NCI-H187 (cell line): ENCODE results near the gene ANKRD33B.
"Not testable (repeated sequence)": the region's sequence is repeated elsewhere in the genome, so short reads cannot be mapped to it uniquely, and the experiment has no call there.

Experiments used
- DNase-seq, 2 experiments: peaks; one replicate each; lab custom pipeline; 2025; lab: John Stamatoyannopoulos, UW

ANKRD33B gene

DNA sequence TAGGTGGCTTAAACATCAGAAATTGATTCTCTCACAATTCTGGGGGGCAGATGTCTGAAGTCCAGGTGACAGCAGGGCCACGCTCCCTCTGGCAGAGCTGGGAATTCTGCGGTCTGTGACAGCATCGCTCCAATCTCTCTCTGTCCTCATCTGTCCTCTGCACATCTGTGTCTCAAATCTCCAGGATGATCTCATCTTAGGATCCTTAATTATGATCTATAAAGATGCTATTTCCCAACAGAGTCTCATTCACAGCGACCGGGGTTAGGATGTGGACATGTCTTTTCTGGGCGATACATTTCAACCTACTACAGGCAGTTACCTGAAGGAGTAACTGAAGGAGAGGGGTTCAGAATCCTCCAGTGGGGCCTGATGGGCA, 31.4 kb downstream of the ANKRD33B start:
- no peak for DNase-seq

DNA sequence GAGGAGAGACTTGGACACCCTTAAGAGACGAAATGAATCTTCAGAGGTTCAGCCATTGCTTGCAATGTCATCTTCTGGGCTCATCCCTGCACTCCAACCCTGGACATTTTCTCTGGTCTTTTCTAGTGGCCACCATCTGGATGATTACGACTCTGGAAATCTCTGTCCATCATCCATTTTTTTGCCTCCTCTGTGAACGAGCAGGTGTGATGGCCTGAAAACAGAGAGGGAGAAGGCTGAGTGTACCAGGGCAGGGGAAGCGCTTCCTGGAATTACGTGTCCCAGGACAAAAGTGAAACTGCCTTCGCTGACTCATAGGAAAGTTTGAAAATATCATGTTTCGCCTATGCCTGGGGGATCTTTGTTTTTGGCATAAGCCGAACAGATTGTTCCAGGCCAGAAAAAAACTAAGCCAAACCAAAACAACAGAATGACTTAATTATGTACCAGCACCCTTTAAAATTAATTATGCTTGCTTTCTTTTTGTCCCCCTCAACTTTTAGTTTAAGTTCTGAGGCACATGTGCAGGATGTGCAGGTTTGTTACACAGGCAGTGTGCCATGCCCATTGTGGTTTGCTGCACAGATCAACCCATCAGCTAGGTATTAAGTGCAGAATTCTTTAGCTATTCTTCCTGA, 31.9 kb downstream of the ANKRD33B start:
- DNase-seq, result no peak

DNA sequence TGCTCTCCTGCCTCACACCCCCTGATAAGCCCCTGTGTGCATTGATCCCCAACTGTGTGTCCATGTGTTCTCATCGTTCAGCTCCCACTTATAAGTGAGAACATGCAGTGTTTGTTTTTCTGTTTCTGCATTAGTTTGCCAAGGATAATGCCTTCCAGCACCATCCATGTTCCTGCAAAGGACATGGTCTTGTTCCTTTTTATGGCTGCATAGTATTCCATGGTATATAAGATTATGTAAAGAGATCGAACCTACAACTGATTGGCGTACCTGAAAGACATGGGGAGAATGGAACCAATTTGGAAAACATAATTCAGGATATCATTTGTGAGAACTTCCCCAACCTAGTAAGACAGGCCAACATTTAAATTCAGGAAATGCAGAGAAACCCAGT, 32.4 kb downstream of the ANKRD33B start:
- DNase-seq, result no peak

DNA sequence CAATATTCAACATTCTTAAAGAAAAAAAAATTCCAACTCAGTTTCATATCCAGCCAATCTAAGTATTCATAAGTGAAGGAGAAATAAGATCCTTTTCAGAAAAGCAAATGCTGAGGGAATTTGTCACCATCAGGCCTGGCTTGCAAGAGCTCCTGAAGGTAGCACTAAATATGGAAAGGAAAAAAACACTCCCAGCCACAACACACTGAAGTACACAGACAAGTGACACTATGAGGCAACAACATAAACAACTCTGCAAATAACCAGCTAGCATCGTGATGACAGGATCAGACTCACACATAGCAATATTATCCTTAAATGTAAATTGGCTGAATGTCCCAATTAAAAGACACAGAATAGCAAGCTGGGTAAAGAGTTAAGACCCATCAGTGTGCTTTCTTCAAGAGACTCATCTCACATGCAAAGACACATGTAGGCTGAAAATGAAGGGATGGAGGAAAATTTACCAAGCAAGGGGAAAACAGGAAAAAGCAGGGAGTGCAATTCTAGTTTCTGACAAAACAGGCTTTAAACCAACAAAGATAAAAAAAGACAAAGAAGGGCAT, 33.1 kb downstream of the ANKRD33B start:
- DNase-seq, result no peak

DNA sequence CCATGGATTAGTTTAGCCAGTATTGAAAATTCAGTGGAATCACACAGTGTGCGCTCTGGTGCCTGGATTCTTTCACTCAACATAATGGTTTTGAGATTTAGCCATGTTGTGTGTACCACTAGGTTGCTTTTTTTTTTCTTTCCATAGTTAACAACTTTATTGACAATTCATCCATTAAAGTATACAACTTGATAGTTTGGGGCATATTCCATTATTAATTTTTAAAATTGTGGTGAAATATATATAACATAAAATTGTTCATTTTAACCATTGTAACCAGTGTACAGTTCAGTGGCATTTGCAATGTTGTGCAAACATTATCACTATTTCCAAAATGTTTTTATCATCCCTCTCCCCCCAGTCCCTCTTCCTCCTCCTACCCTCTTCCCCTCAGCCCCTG, 35.2 kb downstream of the ANKRD33B start:
- no peak for DNase-seq

DNA sequence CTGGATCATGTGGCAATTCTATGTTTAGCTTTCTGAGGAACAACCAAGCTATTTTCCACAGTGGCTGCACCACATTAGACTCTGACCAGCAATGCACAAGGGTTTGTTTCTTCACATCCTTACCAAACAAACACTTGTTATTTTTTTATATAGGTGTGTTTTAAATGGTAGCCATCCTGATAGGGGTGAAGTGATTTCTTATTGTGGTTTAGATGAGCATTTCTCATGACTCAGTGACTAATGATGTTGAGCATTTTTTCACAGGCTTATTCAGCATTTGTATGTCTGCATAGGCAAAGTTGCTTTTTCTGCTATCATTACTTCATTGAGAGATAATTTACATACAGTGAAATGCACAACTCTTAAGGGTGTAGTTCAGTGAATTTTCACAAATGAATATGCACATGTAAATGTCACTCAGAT, 36.0 kb downstream of the ANKRD33B start:
- DNase-seq, result no peak

DNA sequence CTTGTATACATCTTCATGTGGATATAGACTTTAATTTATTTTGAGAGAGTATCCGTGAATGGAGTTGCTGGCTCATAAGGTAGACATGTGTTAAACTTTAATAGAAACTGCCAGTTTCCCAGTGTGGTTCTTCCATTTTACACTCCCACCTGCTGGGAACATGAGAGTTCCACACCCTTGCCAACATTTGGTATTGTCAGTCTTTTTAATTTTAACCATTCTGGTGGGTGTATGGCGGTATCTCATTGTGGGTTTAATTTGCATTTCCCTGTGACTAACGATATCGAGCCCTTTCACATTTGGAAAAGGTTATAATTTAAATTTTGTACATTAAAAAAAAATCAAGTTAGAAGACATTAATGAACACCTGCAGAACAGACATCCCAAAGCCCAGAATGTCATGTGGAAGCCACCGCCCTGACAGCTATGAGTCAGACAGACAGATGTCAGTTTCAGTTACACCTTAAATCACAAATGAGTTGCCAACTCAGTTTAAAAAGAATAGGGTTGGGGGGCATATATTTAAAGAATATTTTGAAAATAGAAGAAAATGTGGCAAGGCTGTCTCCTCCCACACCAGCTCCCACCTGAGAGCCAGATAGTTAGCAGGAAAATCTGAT, 36.9 kb downstream of the ANKRD33B start:
- DNase-seq, result no peak

DNA sequence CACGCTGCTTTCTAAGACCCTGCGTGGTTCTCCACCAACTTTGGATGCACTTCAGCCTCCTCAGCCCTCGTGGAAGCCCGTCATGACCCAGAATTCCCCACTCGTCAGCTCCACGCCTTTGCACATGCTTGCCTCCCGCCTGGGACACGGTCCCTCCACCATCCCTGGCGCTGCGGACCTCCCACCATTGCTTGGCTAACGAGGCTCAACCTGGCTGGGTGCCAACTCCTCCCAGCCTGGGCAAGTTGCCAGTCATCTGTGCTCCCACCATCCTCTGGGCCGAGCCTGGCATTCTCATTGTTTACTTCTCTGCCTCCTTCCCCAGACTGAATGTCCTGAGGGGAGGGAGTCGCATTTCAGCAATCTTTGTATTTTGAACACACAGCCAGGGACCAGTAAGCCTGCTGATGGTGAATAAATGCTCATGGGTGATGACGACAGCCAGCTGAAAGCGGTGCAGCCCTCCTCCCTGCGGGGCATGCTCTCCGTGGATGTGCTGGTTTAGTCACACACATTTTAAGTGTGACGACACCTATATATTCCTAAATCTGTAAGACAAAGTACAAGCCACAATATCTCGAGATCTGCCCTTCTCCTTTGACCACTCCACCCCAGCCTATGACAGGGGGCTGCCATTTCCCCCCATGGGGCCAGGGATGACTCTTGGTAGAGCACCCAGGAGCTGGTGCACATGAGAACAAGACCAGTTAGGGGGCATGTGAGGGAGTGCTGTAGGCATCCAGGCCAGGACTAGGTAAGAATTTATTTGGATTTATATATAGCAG, 37.6 kb downstream of the ANKRD33B start:
- peak; percentile 93 to 99 for DNase-seq

DNA sequence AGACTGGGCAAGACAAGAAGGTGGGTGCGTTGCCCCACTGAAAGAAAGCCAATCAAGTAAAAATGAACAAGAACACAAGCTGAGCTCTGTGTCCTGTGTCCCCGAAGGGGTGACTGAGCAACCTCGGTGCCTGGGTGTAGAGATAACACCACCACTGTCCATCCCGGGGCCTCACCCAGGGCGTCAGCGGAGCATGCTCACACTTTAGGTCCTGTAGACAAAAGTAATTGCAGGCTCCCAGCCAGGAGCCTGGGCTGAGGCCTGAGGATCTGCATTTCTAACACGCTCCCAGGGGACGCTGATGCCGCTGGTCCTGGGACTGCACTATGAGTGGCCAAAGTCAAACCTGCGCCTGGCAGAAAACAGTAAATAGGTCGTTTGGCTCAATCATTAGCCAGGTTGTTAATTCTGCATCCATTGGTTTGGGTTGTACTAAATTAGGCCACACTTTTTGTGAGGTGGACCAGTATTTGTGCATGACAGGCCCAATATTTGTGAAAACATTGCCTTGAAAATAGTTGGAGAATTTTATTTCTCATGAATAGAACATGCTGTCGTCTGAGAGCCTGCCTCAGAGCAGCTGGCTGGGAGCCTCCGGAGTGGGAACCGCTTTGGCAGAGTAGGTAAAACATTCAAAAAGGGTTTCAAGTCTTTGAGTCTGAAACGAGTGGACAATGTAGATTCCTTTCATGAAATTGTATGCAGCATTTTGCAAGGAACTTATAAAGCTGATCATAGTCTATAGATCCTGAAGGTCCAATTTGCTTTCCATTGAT, 38.3 kb downstream of the ANKRD33B start:
- no peak for DNase-seq

DNA sequence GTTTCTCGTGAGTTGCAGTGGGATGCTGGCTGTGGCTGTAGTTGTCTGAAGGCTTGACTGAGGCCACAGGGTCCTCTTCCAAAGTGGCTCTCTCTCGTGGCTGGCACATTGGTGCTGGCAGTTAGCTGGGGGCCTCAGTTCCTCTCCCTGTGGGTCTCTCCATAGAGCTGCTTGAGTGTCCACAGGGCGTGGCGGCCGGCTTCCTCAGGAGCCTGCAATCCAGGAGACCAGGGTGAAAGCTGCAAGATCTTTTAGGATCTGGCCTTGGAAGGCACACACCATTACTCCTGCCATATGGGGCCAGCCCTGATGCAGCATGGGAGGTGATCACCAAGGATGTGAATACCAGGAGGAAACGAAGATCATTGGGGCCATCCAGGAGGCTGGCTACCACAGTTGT, 41.1 kb downstream of the ANKRD33B start:
- DNase-seq, result no peak

DNA sequence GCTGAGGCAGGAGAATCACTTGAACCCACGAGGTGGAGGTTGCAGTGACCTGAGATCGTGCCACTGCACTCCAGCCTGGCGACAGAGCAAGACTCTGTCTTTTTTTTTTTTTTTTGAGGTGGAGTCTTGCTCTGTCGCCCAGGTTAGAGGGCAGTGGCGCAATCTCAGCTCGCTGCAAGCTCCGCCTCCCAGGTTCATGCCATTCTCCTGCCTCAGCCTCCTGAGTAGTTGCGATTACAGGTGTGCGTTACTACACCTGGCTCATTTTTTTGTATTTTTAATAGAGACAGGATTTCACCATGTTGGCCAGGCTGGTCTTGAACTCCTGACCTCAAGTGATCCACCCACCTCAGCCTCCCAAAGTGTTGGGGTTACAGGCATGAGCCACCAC, 42.8 kb downstream of the ANKRD33B start:
- DNase-seq, result not testable (repeated sequence)

DNA sequence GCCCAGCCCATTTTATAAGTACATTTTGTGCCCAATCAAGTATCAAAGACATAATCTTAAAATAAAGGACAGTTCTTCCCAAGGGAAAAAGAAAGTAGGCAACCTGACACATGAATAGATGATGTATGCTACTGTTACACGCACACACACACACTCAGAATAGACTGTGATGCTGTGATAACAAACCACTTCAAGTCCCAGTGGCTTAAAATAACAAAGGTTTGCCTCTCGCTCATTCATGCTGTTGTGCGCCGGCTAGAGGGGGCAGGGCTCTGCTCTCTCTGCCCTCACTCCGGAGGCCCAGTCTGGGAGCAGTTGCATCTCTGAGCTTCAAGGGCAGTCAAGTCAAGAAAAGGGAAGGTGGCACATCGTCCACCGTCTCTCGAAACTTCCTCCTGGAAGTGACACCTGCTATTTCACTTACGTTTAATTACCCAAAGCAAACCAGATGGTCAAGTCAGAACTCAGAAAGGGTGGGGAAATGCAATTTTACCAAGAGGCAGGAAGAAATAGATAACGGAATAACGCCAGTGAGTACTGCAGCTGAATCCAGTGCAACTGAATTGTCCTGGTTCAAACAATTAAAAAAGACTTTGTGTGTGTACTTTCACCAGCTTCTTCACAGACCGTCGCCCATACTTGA, 43.3 kb downstream of the ANKRD33B start:
- peak; percentile 90 to 93 for DNase-seq

DNA sequence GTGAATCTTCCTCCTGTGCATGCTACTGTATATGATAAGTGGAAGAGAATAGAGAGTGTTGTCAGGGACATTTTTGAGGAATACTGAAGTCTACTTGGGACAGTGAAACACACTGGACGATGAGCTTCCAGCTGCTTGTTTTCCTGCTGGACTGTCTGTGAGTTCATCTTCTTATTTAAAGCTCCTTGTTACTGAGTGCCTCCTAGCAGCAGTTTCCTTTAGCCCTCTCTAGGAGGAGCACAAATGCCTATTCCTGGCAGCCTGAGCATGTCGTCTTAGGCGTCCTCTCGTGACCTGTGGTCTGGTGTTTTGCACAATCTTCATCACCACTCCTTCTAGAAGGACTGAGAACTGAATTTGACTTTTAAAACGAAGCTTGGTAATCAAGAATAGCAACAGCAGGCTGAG, 43.8 kb downstream of the ANKRD33B start:
- peak in 1 of 2 experiments; percentile 74 for DNase-seq

DNA sequence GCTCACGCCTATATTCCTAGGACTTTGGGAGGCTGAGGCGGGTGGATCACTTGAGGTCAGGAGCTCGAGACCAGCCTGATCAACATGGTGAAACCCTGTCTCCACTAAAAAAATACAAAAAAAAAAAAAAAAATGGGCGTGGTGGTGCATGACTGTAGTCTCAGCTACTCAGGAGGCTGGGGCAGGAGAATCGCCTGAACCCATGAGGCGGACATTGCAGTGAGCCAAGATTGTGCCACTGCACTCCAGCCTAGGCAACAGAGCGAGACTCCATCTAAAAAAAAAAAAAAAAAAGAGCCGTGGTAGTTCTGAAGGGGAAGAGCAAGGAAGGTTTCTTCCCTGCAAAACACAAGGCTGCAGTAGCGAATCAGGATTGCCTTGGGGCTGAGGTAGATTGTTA, 44.2 kb downstream of the ANKRD33B start:
- not testable (repeated sequence) for DNase-seq

DNA sequence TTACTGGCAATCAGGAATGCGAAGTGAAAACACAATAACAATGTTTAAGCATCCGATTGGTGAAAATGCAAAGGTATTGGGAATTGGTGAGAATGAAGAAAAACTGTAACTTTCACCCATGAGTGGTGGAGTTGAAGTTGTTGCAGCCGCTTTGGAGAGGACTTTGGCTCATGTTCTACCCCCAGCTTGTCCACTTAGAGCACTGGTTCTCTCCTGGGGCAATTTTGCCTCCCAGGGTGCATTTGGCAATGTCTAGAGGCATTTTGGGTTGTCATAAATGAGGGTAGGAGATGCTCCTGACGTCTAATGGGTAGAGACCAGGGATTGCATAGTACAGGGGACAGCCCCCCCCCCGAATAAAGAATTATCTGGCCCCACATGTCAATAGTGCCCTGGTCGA, 46.2 kb downstream of the ANKRD33B start:
- no peak for DNase-seq

DNA sequence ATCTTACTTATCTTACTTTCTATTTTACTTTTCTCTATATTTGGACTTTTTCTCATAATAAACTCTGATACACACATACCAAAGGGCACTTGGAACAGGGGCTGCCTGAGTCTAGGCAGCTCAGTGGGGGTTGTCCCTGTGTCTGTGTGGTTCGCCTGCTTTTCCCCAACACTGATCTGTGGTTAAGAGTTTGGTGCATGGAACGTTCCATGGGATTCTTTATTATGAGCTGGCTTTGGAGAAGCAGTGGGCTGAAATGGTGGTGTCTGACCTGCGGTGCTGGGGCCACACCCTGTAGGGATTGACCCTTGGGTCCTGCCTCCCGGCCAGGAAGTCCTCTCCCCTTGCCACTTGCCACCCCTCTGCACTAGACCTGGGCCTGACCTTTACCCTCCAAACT, 47.4 kb downstream of the ANKRD33B start:
- no peak for DNase-seq

DNA sequence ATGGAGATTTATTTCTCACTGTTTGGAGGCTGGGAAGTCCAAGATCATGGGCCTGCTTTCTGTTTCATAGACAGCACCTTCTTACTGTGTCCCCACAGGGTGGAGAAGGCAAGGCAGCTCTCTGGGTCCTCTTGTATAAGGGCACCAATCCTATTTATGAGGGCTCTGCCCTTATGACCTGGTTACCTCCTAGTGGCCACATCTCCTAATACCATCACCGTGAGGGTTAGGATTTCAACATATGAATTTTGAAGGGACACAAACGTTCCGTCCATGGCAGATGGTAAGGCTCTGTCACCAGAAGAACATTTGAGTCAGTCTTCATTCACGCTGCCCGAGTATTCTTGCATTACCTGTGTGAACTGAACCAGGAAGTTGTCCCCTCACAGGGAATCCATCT, 48.4 kb downstream of the ANKRD33B start:
- no peak for DNase-seq

DNA sequence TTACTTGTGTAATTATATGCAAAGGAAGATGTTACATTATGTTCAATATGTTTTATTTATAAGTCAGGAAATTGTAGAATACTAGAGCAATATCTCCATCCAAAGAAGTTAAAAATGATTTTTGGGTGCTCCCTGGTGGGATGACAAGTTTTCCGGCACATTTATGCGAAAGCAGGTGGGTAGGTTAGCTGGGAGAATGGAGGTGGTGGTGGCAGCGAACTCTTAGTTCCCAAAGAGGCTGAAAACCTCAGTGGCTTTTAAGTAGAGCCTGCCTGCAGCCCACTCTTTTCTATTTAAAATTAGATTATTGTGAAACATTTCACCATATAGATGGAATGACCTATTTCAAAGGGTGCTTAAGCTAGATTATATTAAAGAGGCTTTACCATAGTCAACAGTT, 51.8 kb downstream of the ANKRD33B start:
- DNase-seq, result no peak

DNA sequence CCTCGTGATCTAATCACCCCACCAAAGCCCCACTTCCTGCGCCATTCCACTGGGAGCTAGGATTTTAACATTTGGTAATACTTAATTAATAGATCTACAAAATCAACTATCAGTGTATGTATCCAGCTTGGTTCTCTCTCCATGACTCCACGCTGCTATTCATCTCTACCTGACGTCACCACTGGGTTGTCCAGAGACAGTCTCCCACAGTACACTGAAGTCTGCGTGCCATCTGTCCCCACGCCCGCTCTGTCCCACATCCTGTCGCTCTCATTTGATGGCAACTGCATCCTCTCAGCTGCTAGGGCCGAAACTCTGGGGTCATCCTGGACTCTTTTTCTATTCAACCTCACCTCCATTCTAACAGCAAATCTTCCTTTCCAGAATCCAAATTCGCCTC, 53.2 kb downstream of the ANKRD33B start:
- no peak for DNase-seq

DNA sequence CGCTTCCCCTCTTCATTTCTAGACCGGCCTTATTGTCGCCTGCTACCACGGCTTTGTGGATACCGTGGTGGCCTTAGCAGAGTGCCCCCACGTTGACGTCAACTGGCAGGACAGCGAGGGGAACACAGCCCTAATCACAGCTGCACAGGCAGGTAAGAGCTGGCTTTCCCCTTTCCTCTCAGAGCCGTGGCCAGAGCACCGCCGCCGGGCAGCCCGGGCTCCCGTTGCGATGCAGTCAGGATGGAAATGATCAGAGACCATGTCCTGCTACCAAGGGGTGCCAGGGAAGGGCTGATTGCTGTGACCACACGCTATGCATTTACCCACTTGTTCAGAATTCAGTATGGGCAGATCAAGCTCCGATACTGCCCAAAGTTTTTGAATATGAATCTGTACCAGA, 54.4 kb downstream of the ANKRD33B start:
- no peak for DNase-seq

DNA sequence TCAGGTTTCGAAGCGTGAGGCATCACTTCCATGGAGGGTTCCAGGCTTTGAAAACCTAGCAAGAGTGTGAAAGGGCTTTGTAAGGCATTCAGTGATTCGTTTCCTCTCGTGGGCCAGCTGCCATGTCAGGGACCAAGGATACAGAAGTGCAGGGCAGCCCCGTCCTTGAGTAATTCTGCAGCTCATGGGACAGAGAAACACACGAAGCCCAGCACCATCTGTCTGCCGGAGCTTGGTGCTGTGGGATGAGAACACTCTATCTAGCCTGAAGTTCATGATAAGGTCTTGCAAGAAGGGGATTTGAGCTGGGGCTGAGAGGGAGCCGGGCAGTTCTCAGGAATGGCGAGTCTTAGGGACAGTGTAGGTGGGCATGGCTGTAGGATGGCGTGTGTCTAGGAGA, 55.8 kb downstream of the ANKRD33B start:
- no peak for DNase-seq

DNA sequence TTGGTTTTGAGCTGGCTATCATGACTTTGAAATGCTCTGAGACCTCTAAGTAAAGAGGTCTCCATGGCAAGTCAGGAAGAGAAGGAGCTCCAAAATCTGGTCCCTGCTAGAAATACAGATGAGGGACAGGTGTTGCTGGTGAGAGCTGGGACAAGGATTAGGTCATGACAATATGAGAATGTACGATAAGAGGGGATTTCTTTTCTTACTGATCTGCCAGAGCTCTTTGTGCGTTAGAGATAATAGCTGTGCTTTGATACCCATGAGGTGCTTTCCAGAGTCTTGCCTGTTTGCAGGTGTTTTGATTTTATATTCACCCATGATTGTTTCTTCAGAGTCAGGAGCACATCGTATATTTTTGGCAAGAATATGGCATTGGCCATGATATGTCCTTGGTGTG, 56.5 kb downstream of the ANKRD33B start:
- DNase-seq, result no peak
